ENCODE results near the gene UBR7.
A peak's percentile ranks its signal among the peaks of the same experiment; 100 is the strongest.

Gene UBR7

GRCh38 chr14:93183596-93184317, 23.3 kb upstream of the UBR7 start:
- TF ChIP-seq EZH2phosphoT487 (IDR thresholded peaks at IDR 0.05; ENCODE audit: low read length) = no peak
- TF ChIP-seq EZH2 (optimal IDR thresholded peaks at IDR 0.05; ENCODE audit: low read depth, low read length) = no peak
- TF ChIP-seq CTCF (IDR thresholded peaks at IDR 0.05; ENCODE audit: low read length) = no peak
- Histone ChIP-seq H3K9me3 (replicated peaks; ENCODE audit: insufficient read depth, low read length) (no peaks in the 10 kb centered on the region), H3K9ac (ENCODE audit: low read length) (peak overlapping the region; percentile 88; the same call in 1 of the 2 replicates), H3F3A (ENCODE audit: insufficient read depth, low read length) (peaks cover 5% of the 10 kb centered on the region), H3K9me2 (replicated peaks; ENCODE audit: insufficient read depth, low read length) (no peaks in the 10 kb centered on the region), H3K27me3 (replicated peaks; ENCODE audit: insufficient read depth, low read length) (no peaks in the 10 kb centered on the region), H3K4me3 (ENCODE audit: low read length) (peak overlapping the region; percentile 87), H3K79me2 (ENCODE audit: low read length) (peaks cover 22% of the 10 kb centered on the region), H2AFZ (ENCODE audit: low read length) (no peak overlapping the region), H3K4me2 (ENCODE audit: low read depth, low read length) (peak overlapping the region; percentile 86), H3K4me1 (ENCODE audit: low read length) (no peaks in the 10 kb centered on the region), H3K36me3 (replicated peaks; ENCODE audit: insufficient read depth, low read length) (no peaks in the 10 kb centered on the region), H3K27ac (ENCODE audit: low read length) (peak overlapping the region; percentile 74; the same call in 1 of the 2 replicates), H4K20me1 (ENCODE audit: insufficient read depth, low read length) (no peaks in the 10 kb centered on the region)
- DNase-seq = no peak

GRCh38 chr14:93184391-93185348, 22.4 kb upstream of the UBR7 start, which contains the start of the genes LYSET and MOAP1:
TSS of gene LYSET (plus strand) at chr14:93185317. CDS start at chr14:93185406, 89 bp downstream.
TSS of gene MOAP1 (minus strand) at chr14:93184897. CDS start at chr14:93184242, 655 bp downstream.
- Histone ChIP-seq H3K9me3 (replicated peaks; ENCODE audit: insufficient read depth, low read length) (no peaks in the 10 kb centered on the region), H3K27me3 (replicated peaks; ENCODE audit: insufficient read depth, low read length) (no peaks in the 10 kb centered on the region), H2AFZ (ENCODE audit: low read length) (peak within 1 kb of the TSS; percentile 74), H3K79me2 (ENCODE audit: low read length) (peaks cover 22% of the 10 kb centered on the region), H3F3A (ENCODE audit: insufficient read depth, low read length) (peaks cover 5% of the 10 kb centered on the region), H3K9me2 (replicated peaks; ENCODE audit: insufficient read depth, low read length) (no peaks in the 10 kb centered on the region), H3K4me2 (ENCODE audit: low read depth, low read length) (peak within 1 kb of the TSS; percentile 86), H3K36me3 (replicated peaks; ENCODE audit: insufficient read depth, low read length) (no peaks in the 10 kb centered on the region), H3K9ac (ENCODE audit: low read length) (peak within 1 kb of the TSS; percentile 88), H3K4me1 (ENCODE audit: low read length) (no peaks in the 10 kb centered on the region), H4K20me1 (ENCODE audit: insufficient read depth, low read length) (no peaks in the 10 kb centered on the region), H3K27ac (ENCODE audit: low read length) (peak within 1 kb of the TSS; percentile 74), H3K4me3 (ENCODE audit: low read length) (peak within 1 kb of the TSS; percentile 87)
- DNase-seq = peak; percentile 82
- TF ChIP-seq CTCF (IDR thresholded peaks at IDR 0.05; ENCODE audit: low read length) (peak; percentile 2; the same call in 1 of the 2 replicates), EZH2 (optimal IDR thresholded peaks at IDR 0.05; ENCODE audit: low read depth, low read length) (no peak), EZH2phosphoT487 (IDR thresholded peaks at IDR 0.05; ENCODE audit: low read length) (no peak)

GRCh38 chr14:93185349-93185720, 21.7 kb upstream of the UBR7 start:
- no peaks in the 10 kb centered on the region for H4K20me1 ChIP-seq (ENCODE audit: insufficient read depth, low read length)
- H3K36me3 ChIP-seq (replicated peaks; ENCODE audit: insufficient read depth, low read length) = no peaks in the 10 kb centered on the region
- H3K79me2 ChIP-seq (ENCODE audit: low read length) = peaks cover 22% of the 10 kb centered on the region
- TF ChIP-seq EZH2 (optimal IDR thresholded peaks at IDR 0.05; ENCODE audit: low read depth, low read length) = no peak
- TF ChIP-seq EZH2phosphoT487 (IDR thresholded peaks at IDR 0.05; ENCODE audit: low read length) = no peak
- no peak for TF ChIP-seq CTCF (IDR thresholded peaks at IDR 0.05; ENCODE audit: low read length)
- H3K9me3 ChIP-seq (replicated peaks; ENCODE audit: insufficient read depth, low read length) = no peaks in the 10 kb centered on the region
- no peaks in the 10 kb centered on the region for H3K9me2 ChIP-seq (replicated peaks; ENCODE audit: insufficient read depth, low read length)
- peak overlapping the region; percentile 66 for H3K4me2 ChIP-seq (ENCODE audit: low read depth, low read length)
- no peaks in the 10 kb centered on the region for H3K27me3 ChIP-seq (replicated peaks; ENCODE audit: insufficient read depth, low read length)
- H3K9ac ChIP-seq (ENCODE audit: low read length) = peak overlapping the region; percentile 69
- DNase-seq = peak; percentile 12
- H2AFZ ChIP-seq (ENCODE audit: low read length) = peak overlapping the region; percentile 73
- no peaks in the 10 kb centered on the region for H3K4me1 ChIP-seq (ENCODE audit: low read length)
- peaks cover 5% of the 10 kb centered on the region for H3F3A ChIP-seq (ENCODE audit: insufficient read depth, low read length)
- peak overlapping the region; percentile 79 for H3K4me3 ChIP-seq (ENCODE audit: low read length)
- peak overlapping the region; percentile 67; the same call in 1 of the 2 replicates for H3K27ac ChIP-seq (ENCODE audit: low read length)

Data from MM.1S (cell line).